Esophagus squamous epithelium (tissue), 5 donors: Measurements from ENCODE around the gene RASA3. TPM values are rescaled to one million over a fixed set of nuclear protein-coding genes. Genes with fewer than 3 reads are reported as not detected.

Experiments
- DNase-seq: peaks from one replicate; lab custom pipeline; 2025; lab: John Stamatoyannopoulos, UW
- H3K27ac ChIP-seq, 4 donors: fragments of 200-600 bp; sonication (generic); one replicate each; pipeline ENCODE4 v1.5.1; 2016 to 2019; ENCODE audit warnings: mild to moderate bottlenecking in 1 of 4
- H3K27me3 ChIP-seq, 4 donors: fragments of 200-600 bp; sonication (generic); 1 replicate in 3 of 4; 2 replicates in 1 of 4; pipeline versions ENCODE4 v1.5.1 to v1.6.0; 2017 to 2021; ENCODE audit warnings: antibody characterized with exemption in 1 of 4
- H3K36me3 ChIP-seq, 3 donors: fragments of 200-600 bp; sonication (generic); one replicate each; pipeline ENCODE4 v1.5.1; 2016 to 2019
- H3K4me1 ChIP-seq, 3 donors: fragments of 200-600 bp; sonication (generic); one replicate each; pipeline ENCODE4 v1.5.1; 2017 to 2019
- H3K4me3 ChIP-seq, 4 donors: fragments of 200-600 bp; sonication (generic); 1 replicate in 3 of 4; 2 replicates in 1 of 4; pipeline ENCODE4 v1.5.1; 2016 to 2019; ENCODE audit warnings: mild to moderate bottlenecking in 2 of 4, moderate library complexity in 1 of 4
- H3K9me3 ChIP-seq, 3 donors: fragments of 200-600 bp; sonication (generic); one replicate each; pipeline ENCODE4 v1.5.1; 2016 to 2019
- POLR2A ChIP-seq, 4 donors: fragments of 450-650 bp; IDR thresholded peaks; one replicate each; pipeline ENCODE4 v1.6.1; 2017; ENCODE audit warnings: antibody characterized with exemption in 4 of 4, mild to moderate bottlenecking in 4 of 4, moderate library complexity in 3 of 4
- WGBS, 2 donors: methylation state at CpG; one replicate each; pipeline ENCODE4 v1.1.5; 2018; 5-methylcytosine and 5-hydroxymethylcytosine counted together
- intact Hi-C: fragments of 100-400 bp; cut with DNase I; formaldehyde crosslinking; loops from one replicate; pipeline ENCODE4 v1.15.0; 2022
- total RNA-seq, 4 donors: library from RNA; depleted of rRNA; stranded (reverse); fragments of >200 nt; gene quantifications; one replicate each; pipeline ENCODE4 v1.1.0, GENCODE V29; 2016
- TF ChIP-seq, protein P1 (sequence below), 6 experiments: fragments of 450-650 bp in 4 of 6; fragments of 200-600 bp in 2 of 6; sonication (generic) in 2 of 6; IDR thresholded peaks; one replicate each; pipeline ENCODE4 v1.5.1; 2016 to 2019; ENCODE audit warnings: antibody characterized with exemption in 6 of 6, mild to moderate bottlenecking in 4 of 6, moderate library complexity in 4 of 6
- donor health status: DM: yes; HTN: yes; CAD: no.

The RASA3 gene
- total RNA-seq, 4 donors from 2014 or later, result 1.4 to 8.8 (median 3.1) TPM

DNA sequence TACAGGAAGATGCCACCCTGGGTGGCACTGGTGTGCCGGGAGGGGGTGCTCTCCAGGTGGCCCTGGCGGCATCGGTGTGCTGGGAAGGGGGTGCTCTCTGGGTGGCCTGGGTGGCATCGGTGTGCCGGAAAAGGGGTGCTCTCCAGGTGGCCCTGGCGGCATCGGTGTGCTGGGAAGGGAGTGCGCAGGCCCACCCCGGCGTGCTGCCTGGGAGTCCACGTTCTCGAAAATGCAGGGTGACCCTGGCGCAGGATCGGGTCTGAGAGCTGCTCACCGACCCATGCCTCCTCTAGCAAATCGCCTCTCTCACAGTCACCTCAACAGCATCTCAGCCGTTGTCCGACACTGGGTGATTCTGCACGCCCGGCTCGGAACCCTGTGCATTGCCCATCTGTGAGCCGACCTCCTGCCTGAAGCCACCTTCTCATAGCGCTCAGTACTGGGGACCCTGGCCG lies 36.4 kb downstream of the RASA3 start:
- H3K27me3 ChIP-seq, result peaks cover 0 to 27% (median 0%) of the 10 kb centered on the region in 4 donors
- H3K4me3 ChIP-seq, result no peak overlapping the region
- 89 to 92% methylated on average over 12 to 16 of the region's 24 CpGs for WGBS, 2 donors
- DNase-seq, result no peak
- H3K36me3 ChIP-seq, result no peaks in the 10 kb centered on the region
- intact Hi-C loops, result no loop called here
- TF ChIP-seq POLR2A (IDR thresholded peaks at IDR 0.05), result no peak
- TF ChIP-seq, protein P1, sequence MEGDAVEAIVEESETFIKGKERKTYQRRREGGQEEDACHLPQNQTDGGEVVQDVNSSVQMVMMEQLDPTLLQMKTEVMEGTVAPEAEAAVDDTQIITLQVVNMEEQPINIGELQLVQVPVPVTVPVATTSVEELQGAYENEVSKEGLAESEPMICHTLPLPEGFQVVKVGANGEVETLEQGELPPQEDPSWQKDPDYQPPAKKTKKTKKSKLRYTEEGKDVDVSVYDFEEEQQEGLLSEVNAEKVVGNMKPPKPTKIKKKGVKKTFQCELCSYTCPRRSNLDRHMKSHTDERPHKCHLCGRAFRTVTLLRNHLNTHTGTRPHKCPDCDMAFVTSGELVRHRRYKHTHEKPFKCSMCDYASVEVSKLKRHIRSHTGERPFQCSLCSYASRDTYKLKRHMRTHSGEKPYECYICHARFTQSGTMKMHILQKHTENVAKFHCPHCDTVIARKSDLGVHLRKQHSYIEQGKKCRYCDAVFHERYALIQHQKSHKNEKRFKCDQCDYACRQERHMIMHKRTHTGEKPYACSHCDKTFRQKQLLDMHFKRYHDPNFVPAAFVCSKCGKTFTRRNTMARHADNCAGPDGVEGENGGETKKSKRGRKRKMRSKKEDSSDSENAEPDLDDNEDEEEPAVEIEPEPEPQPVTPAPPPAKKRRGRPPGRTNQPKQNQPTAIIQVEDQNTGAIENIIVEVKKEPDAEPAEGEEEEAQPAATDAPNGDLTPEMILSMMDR (IDR thresholded peaks at IDR 0.05), result no peak
- no peak overlapping the region for H3K27ac ChIP-seq
- peaks cover 0 to 11% (median 0%) of the 10 kb centered on the region in 3 donors for H3K9me3 ChIP-seq
- peaks cover 5 to 29% (median 9%) of the 10 kb centered on the region in 3 donors for H3K4me1 ChIP-seq

DNA sequence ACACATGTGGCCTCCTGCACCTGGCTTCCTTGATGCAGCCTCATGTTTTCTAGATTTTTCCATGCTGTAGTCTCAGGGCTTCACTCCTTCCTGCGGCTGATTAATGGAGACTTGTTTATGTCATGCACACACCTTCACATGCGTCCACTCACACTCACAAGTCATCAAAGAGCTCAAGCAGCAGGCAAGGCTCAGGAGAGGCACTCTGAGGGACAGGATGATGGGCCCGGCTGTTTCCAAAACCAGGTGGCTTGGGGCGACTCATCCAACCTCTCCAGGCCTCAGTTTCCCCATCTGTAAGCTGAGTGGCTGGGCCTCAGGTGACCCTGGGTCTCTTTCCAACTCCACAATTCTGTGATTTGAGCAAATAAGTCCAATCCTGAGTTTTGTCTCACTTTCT lies 36.9 kb downstream of the RASA3 start:
- no peak for DNase-seq
- H3K27ac ChIP-seq, result no peak overlapping the region
- peaks cover 5 to 24% (median 8%) of the 10 kb centered on the region in 3 donors for H3K4me1 ChIP-seq
- WGBS, 2 donors, result 39 to 76% methylated on average over 2 to 4 of the region's 4 CpGs
- intact Hi-C loops, result no loop called here
- H3K4me3 ChIP-seq, result no peak overlapping the region
- H3K36me3 ChIP-seq, result no peaks in the 10 kb centered on the region
- H3K27me3 ChIP-seq, result peaks cover 0 to 28% (median 0%) of the 10 kb centered on the region in 4 donors
- TF ChIP-seq, protein P1 (IDR thresholded peaks at IDR 0.05), result no peak
- TF ChIP-seq POLR2A (IDR thresholded peaks at IDR 0.05), result no peak
- H3K9me3 ChIP-seq, result peaks cover 0 to 15% (median 0%) of the 10 kb centered on the region in 3 donors

GRCh38 chr13:114093118-114093517 lies 39.3 kb downstream of the RASA3 start:
- Histone ChIP-seq H3K36me3 (no peaks in the 10 kb centered on the region), H3K4me1 (peaks cover 0 to 18% (median under 1%) of the 10 kb centered on the region in 3 donors), H3K4me3 (no peak overlapping the region), H3K27ac (no peak overlapping the region), H3K27me3 (peaks cover 0 to 42% (median 0%) of the 10 kb centered on the region in 4 donors), H3K9me3 (peaks cover 0 to 15% (median 0%) of the 10 kb centered on the region in 3 donors)
- intact Hi-C loops, result no loop called here
- TF ChIP-seq, protein P1 (IDR thresholded peaks at IDR 0.05), result no peak
- no peak for TF ChIP-seq POLR2A (IDR thresholded peaks at IDR 0.05)
- DNase-seq, result no peak

- intact Hi-C loops, result no loop called here
- no peak for TF ChIP-seq POLR2A (IDR thresholded peaks at IDR 0.05)
- TF ChIP-seq, protein P1 (IDR thresholded peaks at IDR 0.05), result no peak
These were observed 40.0 kb downstream of the RASA3 start for GRCh38 chr13:114092468-114092867.

GRCh38 chr13:114090476-114090875 lies 41.9 kb downstream of the RASA3 start:
- H3K4me1 ChIP-seq, result peaks cover 0 to 13% (median 0%) of the 10 kb centered on the region in 3 donors
- H3K36me3 ChIP-seq, result no peaks in the 10 kb centered on the region
- intact Hi-C loops, result no loop called here
- no peak overlapping the region for H3K4me3 ChIP-seq
- peaks cover 0 to 15% (median 0%) of the 10 kb centered on the region in 3 donors for H3K9me3 ChIP-seq
- TF ChIP-seq, protein P1 (IDR thresholded peaks at IDR 0.05), result no peak
- no peak for TF ChIP-seq POLR2A (IDR thresholded peaks at IDR 0.05)
- 79 to 91% methylated on average over 7 to 9 of the region's 11 CpGs for WGBS, 2 donors
- DNase-seq, result no peak
- H3K27ac ChIP-seq, result no peak overlapping the region
- H3K27me3 ChIP-seq, result peaks cover 0 to 29% (median 0%) of the 10 kb centered on the region in 4 donors

More at GRCh38 chr13:114092468-114092867, 40.0 kb downstream of the RASA3 start:
- no peak for DNase-seq
- H3K27ac ChIP-seq, result no peak overlapping the region
- peaks cover 0 to 38% (median 0%) of the 10 kb centered on the region in 4 donors for H3K27me3 ChIP-seq
- peaks cover 0 to 15% (median 0%) of the 10 kb centered on the region in 3 donors for H3K9me3 ChIP-seq
- peaks cover 0 to 13% (median 0%) of the 10 kb centered on the region in 3 donors for H3K4me1 ChIP-seq
- 80 to 91% methylated on average over 3 of the region's 3 CpGs for WGBS, 2 donors
- no peaks in the 10 kb centered on the region for H3K36me3 ChIP-seq
- no peak overlapping the region for H3K4me3 ChIP-seq
